ENCODE results near the gene LSG1.

Gene LSG1

DNA sequence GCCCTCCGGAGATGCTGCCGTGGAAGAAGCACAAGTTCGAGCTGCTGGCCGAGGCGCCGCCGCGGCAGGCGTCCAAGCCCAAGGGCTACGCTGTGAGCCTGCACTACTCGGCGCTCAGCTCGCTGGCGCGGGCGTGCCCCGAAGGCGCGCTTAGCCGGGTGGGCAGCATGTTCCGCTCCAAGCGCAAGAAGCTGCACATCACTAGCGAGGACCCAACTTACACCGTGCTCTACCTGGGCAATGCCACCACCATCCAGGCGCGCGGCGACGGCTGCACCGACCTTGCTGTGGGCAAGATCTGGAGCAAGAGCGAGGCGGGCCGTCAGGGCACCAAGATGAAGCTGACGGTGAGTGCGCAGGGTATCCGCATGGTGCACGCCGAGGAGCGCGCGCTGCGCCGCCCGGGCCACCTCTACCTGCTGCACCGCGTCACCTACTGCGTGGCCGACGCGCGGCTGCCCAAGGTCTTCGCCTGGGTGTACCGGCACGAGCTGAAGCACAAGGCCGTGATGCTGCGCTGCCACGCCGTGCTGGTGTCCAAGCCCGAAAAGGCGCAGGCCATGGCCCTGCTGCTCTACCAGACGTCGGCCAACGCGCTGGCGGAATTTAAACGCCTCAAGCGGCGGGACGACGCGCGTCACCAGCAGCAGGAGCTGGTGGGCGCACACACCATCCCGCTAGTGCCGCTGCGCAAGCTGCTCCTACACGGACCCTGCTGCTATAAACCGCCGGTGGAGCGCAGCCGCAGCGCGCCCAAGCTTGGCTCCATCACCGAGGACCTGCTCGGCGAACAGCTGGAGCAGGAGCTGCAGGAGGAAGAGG lies 15.0 kb upstream of the LSG1 start:
- peak; percentile 37 for DNase-seq

- DNase-seq = no peak
Observed at GRCh38 chr3:194686414-194686815, 14.4 kb upstream of the LSG1 start.

GRCh38 chr3:194685718-194686413 lies 13.9 kb upstream of the LSG1 start, which contains the start of gene FAM43A:
FAM43A (plus strand) TSS chr3:194685883; CDS start chr3:194686827, 944 bp downstream.
- DNase-seq = peak; percentile 76

GRCh38 chr3:194685065-194685717 lies 13.2 kb upstream of the LSG1 start:
- no peak for DNase-seq

DNA sequence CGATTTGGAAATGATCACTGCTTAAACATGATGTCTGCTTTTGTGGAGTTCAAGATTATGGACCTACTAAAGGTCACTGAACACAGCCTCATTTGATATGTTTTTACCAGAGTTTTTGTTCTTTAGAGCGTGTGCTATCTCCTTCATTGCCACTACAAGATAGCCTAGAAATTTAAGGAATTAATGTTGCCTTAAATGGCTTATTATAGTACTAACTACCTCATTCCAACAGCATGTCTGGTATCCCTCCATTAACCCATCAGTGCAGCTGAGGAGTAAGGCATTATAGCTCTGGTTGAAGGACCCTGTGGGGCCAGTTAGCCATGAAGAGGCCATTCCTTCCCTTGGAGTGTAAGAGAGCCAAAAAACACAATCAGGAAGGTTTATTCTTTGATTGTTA lies 11.4 kb upstream of the LSG1 start:
- no peak for DNase-seq

GRCh38 chr3:194682694-194683310 lies 10.8 kb upstream of the LSG1 start:
- DNase-seq = peak; percentile 94

- DNase-seq = no peak
Observed at GRCh38 chr3:194682189-194682693, 10.2 kb upstream of the LSG1 start.

- DNase-seq = no peak
Observed at GRCh38 chr3:194680888-194681615, 9.1 kb upstream of the LSG1 start.

DNA sequence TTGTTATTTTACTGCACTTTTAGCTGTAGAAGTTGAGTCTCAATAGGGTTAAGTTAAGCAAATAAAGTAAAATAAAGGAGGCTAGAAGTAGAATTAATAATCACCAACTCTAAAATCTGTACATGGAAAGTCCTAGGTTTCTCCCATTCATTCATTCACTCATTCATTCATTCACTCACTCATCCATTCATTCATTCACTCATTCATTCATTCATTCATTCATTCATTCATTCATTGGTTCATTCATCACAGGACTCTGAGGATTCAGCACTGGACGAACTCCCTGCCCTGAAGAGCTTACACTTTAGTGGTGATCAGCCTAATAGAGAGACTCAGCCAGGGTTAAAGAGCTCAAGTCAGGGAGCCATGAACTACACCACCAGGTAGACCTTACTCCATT lies 4.5 kb upstream of the LSG1 start:
- DNase-seq = no peak

DNA sequence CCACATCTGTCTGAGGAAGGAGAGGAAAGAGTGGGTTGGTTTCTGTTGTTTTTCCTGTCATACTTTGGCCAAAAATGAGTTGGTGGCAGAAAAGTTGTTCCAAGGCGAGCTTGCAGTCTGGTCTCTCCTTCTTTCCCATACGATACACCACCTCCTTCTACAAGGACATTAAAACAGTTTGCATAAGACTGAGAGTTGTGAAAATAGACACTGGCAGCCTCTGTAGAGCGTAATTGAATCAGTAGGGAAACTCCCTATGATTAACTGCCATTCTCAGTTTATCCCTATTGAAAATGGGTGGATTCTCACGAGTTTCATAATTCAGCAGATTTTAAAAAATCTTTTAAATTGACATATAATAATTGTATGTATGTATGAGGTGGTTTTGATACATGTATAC lies 3.7 kb upstream of the LSG1 start:
- no peak for DNase-seq

- no peak for DNase-seq
Observed at GRCh38 chr3:194675081-194675640, 3.2 kb upstream of the LSG1 start.

GRCh38 chr3:194673761-194674160 lies 1.8 kb upstream of the LSG1 start:
- DNase-seq = no peak

DNA sequence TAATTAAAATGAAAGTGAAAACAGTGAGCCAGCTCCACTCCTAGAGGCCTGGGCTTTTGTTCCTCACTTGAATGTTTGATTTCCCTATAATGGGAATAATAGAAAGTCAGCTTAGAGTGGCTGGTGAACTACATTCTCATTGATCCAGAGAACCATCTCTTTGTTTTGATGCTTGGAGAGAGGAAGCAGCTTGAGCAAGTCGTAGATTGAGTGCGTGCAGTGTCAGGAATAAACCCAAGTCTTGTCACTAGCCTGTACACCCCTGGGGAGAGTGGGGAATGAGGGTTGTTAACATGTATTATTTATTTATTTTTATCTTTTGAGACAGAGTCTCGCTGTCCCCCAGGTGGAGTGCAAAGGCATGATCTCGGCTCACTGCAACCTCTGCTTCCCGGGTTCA lies 885 bp upstream of the LSG1 start:
- DNase-seq = no peak

- DNase-seq = peak; percentile 75
Observed at GRCh38 chr3:194671511-194671899, 486 bp downstream of the LSG1 start.

GRCh38 chr3:194667363-194667762 lies 4.6 kb downstream of the LSG1 start:
- DNase-seq = no peak

- peak; percentile 78 for DNase-seq
Observed at GRCh38 chr3:194664857-194665256, 7.1 kb downstream of the LSG1 start.

DNA sequence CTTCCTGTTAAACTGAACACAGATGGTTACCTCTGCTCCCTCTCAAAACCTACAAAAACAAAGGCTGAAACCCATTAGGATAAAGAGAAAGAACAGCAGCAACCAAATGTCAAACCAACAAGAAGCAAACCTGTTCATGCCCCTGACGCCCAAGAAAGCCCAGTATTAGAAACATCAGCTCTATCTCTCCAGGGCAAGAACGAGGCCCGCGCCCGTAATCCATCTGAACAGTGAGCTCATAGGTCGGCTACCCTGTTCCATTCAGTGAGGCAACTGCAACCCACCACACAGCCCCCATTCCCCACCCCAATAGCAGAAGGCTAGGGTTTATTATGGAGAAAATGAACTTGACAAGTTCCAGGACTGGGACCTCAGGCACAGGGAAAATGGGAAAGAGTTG lies 10.0 kb downstream of the LSG1 start:
- DNase-seq = peak; percentile 42

DNA sequence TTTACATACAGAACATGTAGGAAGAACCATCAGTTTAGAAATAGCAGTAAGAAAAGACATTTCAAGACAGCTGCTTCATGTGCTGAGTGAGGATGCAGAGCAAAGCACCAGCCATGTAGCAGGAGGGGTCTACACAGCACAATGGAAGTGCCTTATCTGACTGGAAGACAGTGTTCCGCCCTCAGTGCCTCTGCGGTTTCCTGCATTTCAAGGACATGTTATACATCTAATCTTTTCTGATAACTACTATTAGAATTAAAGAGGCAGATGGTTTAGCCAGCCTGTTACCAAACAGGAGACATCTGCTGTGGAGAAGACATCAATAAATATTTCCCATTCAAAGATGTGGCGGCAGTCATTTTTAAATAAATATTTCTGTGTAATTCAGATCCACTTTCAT lies 10.6 kb downstream of the LSG1 start:
- DNase-seq = peak; percentile 90

DNA sequence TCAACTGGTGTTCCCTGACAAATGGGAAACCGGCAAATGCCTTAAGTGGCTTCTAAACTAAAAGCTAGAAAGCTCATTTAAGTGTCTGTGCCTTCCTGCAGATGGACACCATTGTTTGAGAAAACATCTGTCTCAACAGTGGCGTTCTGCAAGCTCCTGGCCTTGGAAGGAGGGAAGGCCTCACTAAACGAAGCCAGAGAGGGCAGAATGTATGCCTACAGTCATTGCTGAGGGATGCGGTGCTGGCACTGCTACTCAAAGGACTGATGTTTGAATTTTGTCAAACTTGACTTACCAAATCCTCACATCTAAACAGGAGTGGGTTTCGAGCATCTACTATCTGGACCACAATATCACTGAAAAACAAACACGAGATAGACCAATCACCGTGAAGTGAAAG lies 12.2 kb downstream of the LSG1 start:
- DNase-seq = no peak

DNA sequence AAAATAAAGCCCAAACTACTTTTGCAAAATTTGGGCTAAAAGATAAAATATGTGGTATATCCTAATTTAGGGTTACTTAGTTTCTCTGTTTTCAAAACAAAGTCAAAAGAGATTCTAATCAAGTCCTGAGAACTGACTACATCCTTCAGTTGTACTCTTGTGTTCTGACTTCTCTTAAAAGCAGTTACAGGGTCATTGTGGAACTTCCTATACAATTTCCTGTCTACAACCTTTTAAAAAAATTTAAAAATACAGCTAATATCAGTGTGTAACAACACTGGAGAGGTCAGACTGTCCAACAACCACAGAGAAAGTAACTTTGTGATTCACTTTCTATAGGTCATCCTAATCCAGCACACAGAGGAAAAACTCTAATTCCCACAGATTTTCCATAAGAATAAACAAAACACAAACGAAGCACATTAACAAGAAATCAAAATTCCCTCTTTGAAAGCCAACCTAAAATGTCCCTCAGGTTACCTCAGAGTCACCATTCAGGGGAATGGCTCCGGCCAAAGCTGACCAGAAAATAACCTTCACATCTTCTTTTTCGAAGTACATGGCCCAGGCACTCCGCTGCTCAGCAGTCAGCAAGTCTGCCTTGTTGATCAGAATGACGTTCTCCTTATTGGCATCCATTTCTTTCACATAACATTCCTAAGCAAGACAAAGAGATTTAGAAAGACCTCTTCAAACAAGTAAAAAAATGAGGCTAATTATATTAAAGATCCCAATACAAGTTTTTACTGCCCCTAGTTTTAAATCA lies 13.3 kb downstream of the LSG1 start:
- DNase-seq = peak; percentile 18

- no peak for DNase-seq
Observed at GRCh38 chr3:194657439-194657838, 14.6 kb downstream of the LSG1 start.
